GM18951 (cell line): ENCODE results near the gene CD300C.
"Not testable (repeated sequence)": the region's sequence is repeated elsewhere in the genome, so short reads cannot be mapped to it uniquely, and the experiment has no call there.

Source experiments
- POLR2A ChIP-seq: IDR thresholded peaks from 4 replicates; pipeline ENCODE4 v1.6.1; 2011; ENCODE audit warnings: mild to moderate bottlenecking; ENCODE audit not compliant: insufficient read length, insufficient read depth; ENCODE audit errors: extremely low read depth
- in situ Hi-C: fragments of 300-500 bp; cut with MboI; formaldehyde crosslinking; loops from one replicate; pipeline ENCODE4 v1.12.0; 2022; ENCODE audit warnings: low sequenced_read_pairs, mixed read lengths, inconsistent platforms; ENCODE audit not compliant: unreplicated experiment

CD300C gene

GRCh38 chr17:74569020-74570003, 23.4 kb upstream of the CD300C start:
- in situ Hi-C loops = no loop called here
- no peak for TF ChIP-seq POLR2A

GRCh38 chr17:74568106-74568873, 22.4 kb upstream of the CD300C start:
- in situ Hi-C loops = no loop called here
- no peak for TF ChIP-seq POLR2A

GRCh38 chr17:74567397-74567796, 21.5 kb upstream of the CD300C start, which contains the start of gene CD300H:
Gene CD300H (minus strand): TSS chr17:74567509.
- in situ Hi-C loops = no loop called here
- TF ChIP-seq POLR2A = no peak

- in situ Hi-C loops = no loop called here
- TF ChIP-seq POLR2A = no peak
These were observed 20.3 kb upstream of the CD300C start for GRCh38 chr17:74566132-74566753.

- TF ChIP-seq POLR2A = no peak
- in situ Hi-C loops = no loop called here
These were observed 19.2 kb upstream of the CD300C start for GRCh38 chr17:74565126-74565525.

GRCh38 chr17:74563358-74563757, 17.4 kb upstream of the CD300C start:
- in situ Hi-C loops = no loop called here

GRCh38 chr17:74561586-74561985, 15.7 kb upstream of the CD300C start:
- no peak for TF ChIP-seq POLR2A
- in situ Hi-C loops = no loop called here

More at GRCh38 chr17:74563358-74563757, 17.4 kb upstream of the CD300C start:
- TF ChIP-seq POLR2A = no peak

- in situ Hi-C loops = no loop called here
- no peak for TF ChIP-seq POLR2A
These were observed 13.1 kb upstream of the CD300C start for GRCh38 chr17:74558882-74559519.

GRCh38 chr17:74558402-74558801, 12.5 kb upstream of the CD300C start:
- in situ Hi-C loops = not testable (repeated sequence)

- in situ Hi-C loops = no loop called here
- TF ChIP-seq POLR2A = no peak
These were observed 9.6 kb upstream of the CD300C start for GRCh38 chr17:74555427-74555940.

- in situ Hi-C loops = no loop called here
- no peak for TF ChIP-seq POLR2A
These were observed 9.0 kb upstream of the CD300C start for GRCh38 chr17:74554909-74555308.

- TF ChIP-seq POLR2A = no peak
- in situ Hi-C loops = no loop called here
These were observed 6.1 kb upstream of the CD300C start for GRCh38 chr17:74552037-74552436.
